PC-9 (cell line): ENCODE measurements around the gene RPL41. TPM values are rescaled to one million over a fixed set of nuclear protein-coding genes. Genes with fewer than 3 reads are reported as not detected.

ENCODE experiments used
- BruUV-seq: library from RNA; stranded (reverse); fragments of 400-500 nt; replicated peaks from 2 replicates; lab custom pipeline; 2021; lab: Mats Ljungman, UMichigan
- CTCF ChIA-PET: fragments of 300-600 bp; sonication (Branson Sonifier 250); formaldehyde crosslinking; loops from one replicate; lab custom pipeline; 2022; ENCODE audit warnings: antibody characterized with exemption; lab: Charles Lee
- POLR2A ChIA-PET: fragments of 300-600 bp; sonication (Branson Sonifier 250); formaldehyde crosslinking; loops from one replicate; lab custom pipeline; 2022; ENCODE audit warnings: antibody characterized with exemption; ENCODE audit not compliant: unreplicated experiment; lab: Charles Lee
- DNase-seq, 2 experiments: peaks; one replicate each; pipeline versions ENCODE4 v3.0.0 to v3.0.0-alpha.2; 2015 to 2022; ENCODE audit warnings: mixed read lengths in 1 of 2
- H2AFZ ChIP-seq: fragments of 200-600 bp; sonication (generic); 2 replicates; pipeline ENCODE4 v1.8.1; 2017; ENCODE audit warnings: antibody characterized with exemption
- H3F3A ChIP-seq: fragments of 200-600 bp; sonication (generic); 2 replicates; pipeline ENCODE4 v1.8.1; 2017; ENCODE audit warnings: antibody characterized with exemption, mild to moderate bottlenecking, low read depth; ENCODE audit not compliant: insufficient read depth
- H3K27ac ChIP-seq: fragments of 200-600 bp; sonication (generic); 2 replicates; pipeline ENCODE4 v1.6.1; 2016; ENCODE audit warnings: mixed run types
- H3K27me3 ChIP-seq: fragments of 200-600 bp; sonication (generic); 2 replicates; pipeline ENCODE4 v1.6.1; 2016; ENCODE audit warnings: low read depth, mixed run types; ENCODE audit not compliant: insufficient read depth
- H3K36me3 ChIP-seq: fragments of 200-600 bp; sonication (generic); 2 replicates; pipeline ENCODE4 v1.6.1; 2016; ENCODE audit warnings: low read depth, mixed run types
- H3K4me1 ChIP-seq: fragments of 200-600 bp; sonication (generic); replicated peaks from 2 replicates; pipeline ENCODE4 v1.6.1; 2016; ENCODE audit warnings: mixed run types; ENCODE audit not compliant: insufficient read depth
- H3K4me2 ChIP-seq: fragments of 200-600 bp; sonication (generic); 2 replicates; pipeline ENCODE4 v1.6.1; 2017; ENCODE audit warnings: mixed run types
- H3K4me3 ChIP-seq: fragments of 200-600 bp; sonication (generic); 2 replicates; pipeline ENCODE4 v1.6.1; 2016; ENCODE audit warnings: mixed run types
- H3K79me2 ChIP-seq: fragments of 200-600 bp; sonication (generic); 2 replicates; pipeline ENCODE4 v1.6.1; 2017; ENCODE audit warnings: low read depth, mixed run types
- H3K9me2 ChIP-seq: fragments of 200-600 bp; sonication (generic); 2 replicates; pipeline ENCODE4 v1.8.1; 2017; ENCODE audit warnings: mild to moderate bottlenecking; ENCODE audit not compliant: insufficient read depth
- H3K9me3 ChIP-seq: fragments of 200-600 bp; sonication (generic); 2 replicates; pipeline ENCODE4 v1.8.1; 2016; ENCODE audit warnings: low read depth; ENCODE audit not compliant: insufficient read depth
- H4K20me1 ChIP-seq: fragments of 200-600 bp; sonication (generic); 2 replicates; pipeline ENCODE4 v1.8.1; 2017; ENCODE audit not compliant: insufficient read depth
- CTCF ChIP-seq: fragments of 200-600 bp; sonication (generic); conservative IDR thresholded peaks from 2 replicates; pipeline ENCODE4 v1.6.1; 2017; ENCODE audit warnings: mixed run types, antibody characterized with exemption, mild to moderate bottlenecking, moderate library complexity
- EZH2 ChIP-seq: fragments of 200-600 bp; sonication (generic); IDR thresholded peaks from 2 replicates; pipeline ENCODE4 v1.8.0; 2017; ENCODE audit warnings: antibody characterized with exemption, low read depth
- intact Hi-C: fragments of 100-400 bp; cut with micrococcal nuclease; formaldehyde crosslinking; loops from one replicate; pipeline ENCODE4 v1.10.0; 2022; ENCODE audit not compliant: unreplicated experiment
- total RNA-seq: library from RNA; stranded (reverse); gene quantifications from 2 replicates; pipeline ENCODE4 v1.2.3, GENCODE V29; 2021

The RPL41 gene
- total RNA-seq, 1 experiment from 2014 or later: 3,423 TPM

GRCh38 chr12:56102683-56103065 lies 13.8 kb upstream of the RPL41 start:
- Histone ChIP-seq H3K4me2 (peak overlapping the region; percentile 82; the same call in 1 of the 2 replicates), H3K4me1 (peaks cover 25% of the 10 kb centered on the region), H3K9me3 (no peaks in the 10 kb centered on the region), H3K4me3 (no peak overlapping the region), H3K27me3 (no peaks in the 10 kb centered on the region), H2AFZ (no peak overlapping the region), H3K36me3 (peaks cover 20% of the 10 kb centered on the region), H3K79me2 (peaks cover 33% of the 10 kb centered on the region), H4K20me1 (peaks cover 15% of the 10 kb centered on the region), H3K27ac (no peak overlapping the region; the same call in 1 of the 2 replicates), H3F3A (peaks cover 53% of the 10 kb centered on the region), H3K9me2 (no peaks in the 10 kb centered on the region)
- ChIA-PET POLR2A (no interaction called here), CTCF (no interaction called here)
- DNase-seq: no peak
- TF ChIP-seq CTCF (no peak), EZH2 (no peak)
- BruUV-seq: no TSS peak
- intact Hi-C loops: no loop called here

- no peak for DNase-seq
- Histone ChIP-seq H3K4me3 (peak overlapping the region; percentile 97), H3K27me3 (no peaks in the 10 kb centered on the region), H2AFZ (peak overlapping the region; percentile 46; the same call in 1 of the 2 replicates), H3K9me3 (no peaks in the 10 kb centered on the region), H3K4me1 (peaks cover 25% of the 10 kb centered on the region), H3K36me3 (peaks cover 25% of the 10 kb centered on the region), H3K27ac (peak overlapping the region; percentile 50), H4K20me1 (peaks cover 15% of the 10 kb centered on the region), H3K4me2 (peak overlapping the region; percentile 82), H3K79me2 (peaks cover 38% of the 10 kb centered on the region), H3F3A (peaks cover 58% of the 10 kb centered on the region), H3K9me2 (no peaks in the 10 kb centered on the region)
- no TSS peak for BruUV-seq
- CTCF ChIA-PET: no interaction called here
- TF ChIP-seq EZH2 (no peak), CTCF (no peak)
- POLR2A ChIA-PET: no interaction called here
- intact Hi-C loops: no loop called here
Measured at GRCh38 chr12:56103066-56103711, 13.2 kb upstream of the RPL41 start.

GRCh38 chr12:56103823-56104108 lies 12.7 kb upstream of the RPL41 start:
- peak overlapping the region; percentile 82 for H3K4me2 ChIP-seq
- H4K20me1 ChIP-seq: peaks cover 15% of the 10 kb centered on the region
- intact Hi-C loops: loop anchor here (1.0 to 2.0 kb wide), 4 partner anchors 15 to 346 kb away; partner anchors contain the start of genes SUOX, TIMELESS and ZC3H10
- H3K4me1 ChIP-seq: peaks cover 25% of the 10 kb centered on the region
- H3K9me2 ChIP-seq: no peaks in the 10 kb centered on the region
- peak overlapping the region; percentile 97 for H3K4me3 ChIP-seq
- peaks cover 43% of the 10 kb centered on the region for H3K79me2 ChIP-seq
- DNase-seq: no peak
- H3K9me3 ChIP-seq: no peaks in the 10 kb centered on the region
- H3K27me3 ChIP-seq: no peaks in the 10 kb centered on the region
- no TSS peak for BruUV-seq
- CTCF ChIA-PET: interaction anchor here (0.9 to 2.3 kb wide), 2 partner anchors 14 to 86 kb away, joined by 8 to 13 read pairs; partner anchors contain the start of genes SMARCC2 and ZC3H10
- H3F3A ChIP-seq: peaks cover 64% of the 10 kb centered on the region
- peak overlapping the region; percentile 50 for H3K27ac ChIP-seq
- TF ChIP-seq EZH2 (no peak), CTCF (no peak)
- peaks cover 31% of the 10 kb centered on the region for H3K36me3 ChIP-seq
- H2AFZ ChIP-seq: peak overlapping the region; percentile 46; the same call in 1 of the 2 replicates
- POLR2A ChIA-PET: interaction anchor here (0.5 to 0.9 kb wide), 5 partner anchors 13 to 256 kb away, joined by 3 to 5 read pairs (median 4); partner anchors contain the start of genes RPL41, STAT2, SUOX and ZC3H10
